Measurements from ENCODE around the gene ERC1. TPM values are rescaled to one million over a fixed set of nuclear protein-coding genes. Genes with fewer than 3 reads are reported as not detected.
"Not testable (repeated sequence)": the region's sequence is repeated elsewhere in the genome, so short reads cannot be mapped to it uniquely, and the experiment has no call there.

Gene ERC1
- total RNA-seq, 1 donor from 2014 or later = 43.0 TPM

DNA sequence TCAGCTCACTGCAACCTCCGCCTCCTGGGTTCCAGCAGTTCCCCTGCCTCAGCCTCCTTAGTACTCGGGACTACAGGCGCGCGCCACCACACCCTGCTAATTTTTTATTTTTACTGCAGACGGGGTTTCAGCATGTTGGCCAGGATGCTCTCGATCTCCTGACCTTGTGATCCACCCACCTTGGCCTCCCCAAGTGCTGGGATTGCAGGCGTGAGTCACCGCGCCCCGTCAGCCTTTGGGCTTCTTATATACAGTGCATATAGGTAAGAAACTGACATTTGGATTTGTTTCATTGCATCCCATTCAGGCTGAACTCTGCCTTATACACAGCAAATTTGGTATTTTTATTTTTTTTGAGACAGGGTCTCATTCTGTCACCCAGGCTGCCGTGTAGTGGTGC is 176.8 kb downstream of the ERC1 start:
- DNase-seq (no peak), ATAC-seq (no peak)
- intact Hi-C loops (cut with micrococcal nuclease) = no loop called here

DNA sequence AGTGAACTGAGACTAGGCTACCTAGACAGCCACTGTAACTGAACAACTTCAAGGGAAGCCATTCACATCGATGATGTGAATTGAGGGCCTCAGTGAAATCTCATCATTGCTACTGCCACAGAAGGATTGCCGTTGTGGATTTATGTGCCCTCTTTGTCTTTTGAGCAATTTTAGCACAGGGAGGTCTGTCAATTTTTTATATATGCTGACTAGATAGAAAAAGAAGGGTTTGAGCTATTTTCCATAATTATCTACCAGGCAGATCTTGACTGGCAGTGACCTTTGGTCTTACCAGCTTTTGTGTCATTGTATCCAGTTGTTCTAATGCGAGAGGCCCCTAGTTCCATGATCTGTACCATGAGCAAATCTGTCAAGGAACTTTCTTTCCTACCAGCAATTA is 179.4 kb downstream of the ERC1 start:
- intact Hi-C loops (cut with micrococcal nuclease) = no loop called here
- no peak for DNase-seq
- ATAC-seq = no peak

DNA sequence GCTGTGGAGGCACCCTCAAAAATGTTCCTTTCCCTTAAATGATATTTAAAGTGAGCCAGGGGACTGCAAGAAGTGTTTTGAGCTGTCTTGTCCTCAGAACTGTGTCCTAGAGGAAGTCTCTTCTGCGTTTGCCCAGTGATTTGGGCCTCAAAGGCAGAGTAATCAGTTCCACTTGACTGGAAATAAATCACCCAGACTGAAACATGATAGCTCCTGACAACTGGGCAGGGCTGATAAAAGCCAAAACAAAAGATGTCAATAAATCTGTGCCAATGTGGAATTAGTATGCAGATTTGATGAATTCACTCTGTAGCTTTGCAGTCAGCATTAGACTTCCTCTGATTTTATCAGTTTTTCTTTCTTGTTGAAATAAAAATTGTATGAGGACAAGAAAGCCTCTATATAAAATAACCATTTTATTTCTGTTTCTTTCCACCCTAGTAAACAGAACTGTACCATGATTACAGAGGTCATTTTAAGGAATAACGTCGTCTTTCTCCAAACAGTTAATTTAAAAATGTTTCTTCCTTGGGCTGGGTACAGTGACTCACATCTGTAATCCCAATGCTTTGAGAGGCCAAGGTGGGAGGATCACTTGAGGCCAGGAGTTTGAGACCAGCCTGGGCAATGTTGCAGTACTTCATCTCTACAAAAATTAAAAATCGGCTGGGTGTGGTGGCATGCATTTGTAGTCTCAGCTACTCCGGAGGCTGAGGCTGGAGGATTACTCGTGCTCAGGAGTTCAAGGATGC is 180.8 kb downstream of the ERC1 start:
- intact Hi-C loops (cut with micrococcal nuclease) = no loop called here
- peak; percentile 45 for ATAC-seq
- no peak for DNase-seq

DNA sequence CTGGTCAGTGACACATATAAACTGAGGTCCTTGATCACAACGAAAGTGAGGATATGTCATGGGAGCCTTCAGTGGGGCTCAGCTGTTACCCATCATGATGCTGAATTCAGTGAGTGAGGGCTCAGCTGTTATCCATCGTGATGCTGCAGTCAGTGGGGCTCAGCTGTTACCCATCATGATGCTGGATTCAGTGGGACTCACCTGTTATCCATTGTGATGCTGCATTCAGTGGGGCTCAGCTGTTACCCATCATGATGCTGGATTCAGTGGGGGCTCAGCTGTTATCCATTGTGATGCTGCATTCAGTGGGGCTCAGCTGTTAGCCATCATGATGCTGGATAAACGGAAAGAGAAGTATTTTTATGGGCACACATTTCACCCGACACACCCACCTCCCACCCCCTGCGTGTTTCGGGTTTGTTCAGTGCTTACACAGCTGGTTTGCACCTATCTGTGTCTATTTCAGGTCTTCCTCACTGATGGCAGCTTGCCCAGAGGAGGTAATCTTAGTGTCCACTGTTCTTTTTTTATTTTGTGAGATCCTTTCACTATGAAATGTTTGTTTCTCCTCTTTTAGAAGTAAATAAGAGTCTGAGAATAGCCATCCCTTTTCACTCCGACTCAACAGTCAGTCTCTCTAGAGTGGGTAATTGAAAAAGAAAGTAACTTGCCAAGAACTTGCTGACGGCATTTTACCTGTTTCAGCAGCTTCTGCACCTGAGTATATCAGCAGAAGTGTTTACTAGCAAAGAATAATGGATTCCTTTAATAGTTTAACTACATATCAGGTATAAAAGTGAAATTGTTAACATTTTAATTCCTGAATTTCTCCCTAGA is 183.0 kb downstream of the ERC1 start:
- DNase-seq (no peak), ATAC-seq (no peak)
- intact Hi-C loops (cut with micrococcal nuclease) = no loop called here

DNA sequence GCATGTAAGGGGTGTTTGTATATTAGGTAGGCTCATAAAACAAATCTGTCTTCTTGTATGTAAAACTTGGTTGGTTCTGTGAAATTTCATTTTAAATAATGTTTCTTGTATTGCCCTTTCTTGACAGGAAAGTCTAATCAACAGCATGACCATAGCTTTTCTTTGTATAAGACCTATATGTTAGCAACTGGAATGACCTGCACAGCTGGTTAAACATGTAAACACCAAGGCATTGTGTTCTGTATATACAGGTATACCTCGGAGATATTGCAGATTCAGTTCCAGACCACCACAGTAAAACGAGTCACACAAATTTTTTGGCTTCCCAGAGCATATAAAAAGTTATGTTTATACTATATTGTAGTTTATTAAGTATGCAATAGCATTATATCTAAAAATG is 183.6 kb downstream of the ERC1 start:
- ATAC-seq (no peak), DNase-seq (no peak)
- intact Hi-C loops (cut with micrococcal nuclease) = no loop called here

DNA sequence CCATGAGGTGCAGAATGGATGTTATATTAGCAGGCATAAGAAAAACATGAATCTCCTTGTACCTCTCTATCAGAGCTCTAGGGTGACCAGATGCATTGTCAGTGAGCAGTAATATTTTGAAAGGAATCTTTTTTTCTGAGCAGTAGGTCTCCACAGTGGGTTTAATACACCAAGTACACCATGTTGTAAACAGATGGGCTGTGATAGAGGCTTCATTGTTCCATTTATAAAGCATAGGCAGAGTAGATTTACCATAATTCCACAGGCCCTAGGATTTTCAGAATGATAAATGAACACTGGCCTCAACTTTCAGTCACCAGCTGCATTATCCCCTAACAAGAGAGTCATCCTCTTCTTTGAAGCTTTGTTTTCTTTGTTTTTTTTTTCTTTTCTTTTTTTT is 185.2 kb downstream of the ERC1 start:
- intact Hi-C loops (cut with micrococcal nuclease) = no loop called here
- DNase-seq = no peak
- ATAC-seq = no peak

DNA sequence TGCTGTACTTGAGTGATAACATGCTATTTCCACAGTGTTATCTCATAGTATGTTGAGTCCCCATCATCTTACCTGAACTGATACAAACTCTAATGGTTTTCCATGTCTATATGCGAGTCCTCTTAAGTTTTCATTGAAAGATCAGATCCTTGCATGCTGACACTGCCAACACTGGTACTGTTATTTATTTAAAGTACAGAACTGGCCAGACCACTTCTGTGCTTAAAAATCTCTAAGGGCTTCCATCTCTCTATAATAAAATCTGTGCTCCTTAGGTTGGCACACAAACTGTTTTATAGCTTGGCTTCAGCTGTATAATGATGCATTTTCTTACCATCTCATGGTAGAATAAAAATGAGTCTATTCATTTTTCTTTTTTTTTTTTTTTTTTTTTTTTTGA is 188.1 kb downstream of the ERC1 start:
- ATAC-seq (no peak), DNase-seq (no peak)
- intact Hi-C loops (cut with micrococcal nuclease) = no loop called here

DNA sequence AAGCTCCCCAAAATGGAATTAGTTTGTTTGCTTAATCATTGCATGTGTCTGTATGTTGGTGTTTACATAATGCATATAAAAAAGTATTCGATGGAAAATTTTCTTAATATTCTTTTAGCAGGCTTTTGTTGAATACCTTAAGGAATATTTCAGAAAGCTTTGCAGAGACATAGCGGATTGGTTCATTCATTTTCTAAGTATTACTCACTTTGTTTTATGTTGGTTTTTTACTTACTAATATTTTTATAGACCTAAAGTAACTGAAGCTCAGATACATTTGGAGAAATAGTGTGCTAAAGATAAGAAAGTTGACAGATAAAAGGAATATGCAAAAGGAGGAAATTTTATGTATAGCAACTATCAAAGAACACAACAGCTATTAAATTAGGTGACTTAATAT is 191.0 kb downstream of the ERC1 start:
- ATAC-seq = no peak
- no peak for DNase-seq
- intact Hi-C loops (cut with micrococcal nuclease) = no loop called here

DNA sequence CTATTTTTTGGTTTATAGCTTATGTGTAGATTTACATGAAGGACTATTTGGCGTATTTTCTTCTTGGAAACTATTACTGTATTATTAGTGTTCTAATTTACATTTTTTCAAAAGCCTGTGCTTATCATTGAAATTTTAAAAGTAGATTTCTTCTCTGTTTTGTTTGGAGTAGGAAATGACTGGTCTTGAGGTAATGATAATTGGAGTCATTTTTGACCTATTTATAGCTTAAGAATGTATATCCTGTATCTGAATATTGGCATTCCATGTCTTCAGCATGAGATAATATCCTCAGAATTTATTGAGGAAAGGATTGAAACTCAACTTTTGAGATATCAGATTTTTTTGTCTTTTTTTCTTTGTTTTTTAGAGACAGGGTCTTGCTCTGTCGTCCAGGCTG is 193.4 kb downstream of the ERC1 start:
- no peak for DNase-seq
- intact Hi-C loops (cut with micrococcal nuclease) = no loop called here
- no peak for ATAC-seq

DNA sequence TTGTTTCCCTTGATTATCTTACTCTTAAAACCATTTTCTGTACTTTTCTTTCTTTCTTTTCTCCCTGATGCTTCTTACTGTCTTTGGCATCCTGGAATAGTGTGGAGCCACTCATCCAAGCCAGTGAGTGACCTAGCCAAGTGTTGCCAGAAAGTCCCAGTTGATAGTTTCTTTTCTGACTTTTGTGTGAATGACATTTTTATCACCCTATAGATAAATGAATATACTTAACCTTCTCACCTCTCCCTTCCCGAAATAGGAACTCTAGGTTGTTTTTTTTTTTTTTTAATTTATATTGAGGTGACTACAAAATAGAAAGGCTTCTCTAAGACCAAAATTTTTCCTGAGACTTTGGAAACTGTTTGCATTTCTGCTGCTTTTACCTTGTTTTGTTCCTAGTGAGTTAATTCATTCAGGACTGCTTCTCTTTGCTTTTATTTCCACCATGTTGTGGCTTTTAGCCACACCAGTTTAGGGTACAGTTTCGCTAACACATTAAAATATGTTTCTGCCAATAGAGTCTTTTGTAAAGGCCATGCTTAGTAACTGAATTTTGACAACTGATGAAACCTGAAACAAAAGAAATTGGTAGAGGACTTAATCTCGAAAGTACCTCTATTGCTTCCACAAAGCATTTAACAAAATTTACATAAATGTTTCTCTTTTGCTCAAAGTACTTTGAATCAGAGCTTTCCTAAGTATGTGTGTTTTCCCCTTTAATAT is 194.6 kb downstream of the ERC1 start:
- intact Hi-C loops (cut with micrococcal nuclease) = no loop called here
- no peak for ATAC-seq
- no peak for DNase-seq

DNA sequence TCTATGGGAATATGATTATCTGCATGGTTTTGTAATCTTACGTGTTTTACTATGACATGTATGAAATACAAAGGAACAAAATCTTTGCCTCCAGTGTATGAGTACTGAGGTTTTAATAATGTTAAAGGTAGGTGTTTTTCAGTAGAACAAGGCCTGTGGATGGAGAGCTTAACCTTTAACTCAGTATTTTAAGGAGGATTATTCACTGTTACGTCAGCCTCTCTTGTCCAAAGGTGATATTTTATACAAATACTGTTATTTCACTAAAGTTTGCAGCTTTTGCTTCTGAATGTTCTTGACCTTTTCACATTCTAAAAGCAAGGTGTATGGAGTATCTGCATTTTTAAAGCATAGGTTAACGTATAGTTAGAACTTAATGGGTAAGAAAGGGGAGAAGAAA is 195.3 kb downstream of the ERC1 start:
- intact Hi-C loops (cut with micrococcal nuclease) = no loop called here

DNA sequence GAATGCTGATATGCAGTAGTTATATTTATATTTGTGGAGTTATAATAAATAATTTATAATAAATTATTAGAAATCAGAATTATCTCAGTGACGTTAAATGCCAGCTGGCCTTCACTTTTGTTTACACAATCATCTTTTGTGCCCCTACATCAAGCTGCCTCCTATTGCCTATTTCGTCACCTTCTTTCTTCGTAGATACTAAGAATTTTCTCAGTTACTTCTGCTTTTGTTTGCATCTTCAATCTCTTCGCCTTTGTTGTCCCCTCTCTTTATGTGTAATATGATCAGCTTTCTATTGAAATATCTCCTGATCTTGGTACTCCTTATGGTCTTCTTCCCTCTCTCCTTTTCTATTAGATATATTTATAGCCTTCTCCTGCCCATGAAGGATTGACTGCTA is 197.0 kb downstream of the ERC1 start:
- DNase-seq (no peak), ATAC-seq (no peak)
- intact Hi-C loops (cut with micrococcal nuclease) = no loop called here

More for the DNA sequence above, 195.3 kb downstream of the ERC1 start:
- DNase-seq (no peak), ATAC-seq (no peak)

DNA sequence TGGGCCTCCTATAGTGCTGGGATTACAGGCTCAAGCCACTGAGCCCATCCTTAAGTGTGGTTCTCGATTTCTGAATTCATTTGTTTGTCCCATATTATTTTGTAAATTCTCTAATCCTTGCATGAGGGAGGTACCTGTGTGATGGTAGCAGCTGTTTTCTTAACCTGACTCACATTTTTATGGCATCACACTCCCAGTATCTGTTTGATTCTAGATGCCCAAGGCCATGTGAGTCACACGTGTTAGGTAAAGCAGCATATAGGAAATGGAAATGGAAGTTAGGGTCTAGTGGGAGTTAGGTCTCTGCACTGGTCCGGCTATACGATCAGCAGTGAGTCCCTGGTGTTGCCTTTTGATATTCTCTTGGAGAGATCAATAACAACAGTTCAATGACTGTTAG is 198.1 kb downstream of the ERC1 start:
- ATAC-seq = no peak
- intact Hi-C loops (cut with micrococcal nuclease) = no loop called here
- DNase-seq = no peak

DNA sequence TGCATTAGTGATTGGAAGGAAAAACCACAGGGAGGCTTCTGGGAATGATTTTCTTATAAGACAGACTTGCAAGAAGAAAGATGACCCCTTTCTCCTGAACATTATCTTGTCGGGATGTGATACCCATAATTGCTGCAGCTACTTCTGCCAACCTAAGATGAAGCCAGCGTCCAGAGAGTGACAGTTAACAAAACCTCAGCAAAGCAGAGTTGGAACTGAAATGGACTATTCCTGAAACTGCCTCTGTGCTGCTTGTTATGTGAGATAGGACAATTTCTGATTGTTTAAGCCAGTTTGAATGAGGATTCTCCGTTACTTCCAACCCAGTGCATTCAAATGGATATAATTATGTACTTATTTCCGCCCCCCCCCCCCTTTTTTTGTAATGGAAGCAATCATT is 204.5 kb downstream of the ERC1 start:
- no peak for ATAC-seq
- no peak for DNase-seq
- intact Hi-C loops (cut with micrococcal nuclease) = no loop called here

DNA sequence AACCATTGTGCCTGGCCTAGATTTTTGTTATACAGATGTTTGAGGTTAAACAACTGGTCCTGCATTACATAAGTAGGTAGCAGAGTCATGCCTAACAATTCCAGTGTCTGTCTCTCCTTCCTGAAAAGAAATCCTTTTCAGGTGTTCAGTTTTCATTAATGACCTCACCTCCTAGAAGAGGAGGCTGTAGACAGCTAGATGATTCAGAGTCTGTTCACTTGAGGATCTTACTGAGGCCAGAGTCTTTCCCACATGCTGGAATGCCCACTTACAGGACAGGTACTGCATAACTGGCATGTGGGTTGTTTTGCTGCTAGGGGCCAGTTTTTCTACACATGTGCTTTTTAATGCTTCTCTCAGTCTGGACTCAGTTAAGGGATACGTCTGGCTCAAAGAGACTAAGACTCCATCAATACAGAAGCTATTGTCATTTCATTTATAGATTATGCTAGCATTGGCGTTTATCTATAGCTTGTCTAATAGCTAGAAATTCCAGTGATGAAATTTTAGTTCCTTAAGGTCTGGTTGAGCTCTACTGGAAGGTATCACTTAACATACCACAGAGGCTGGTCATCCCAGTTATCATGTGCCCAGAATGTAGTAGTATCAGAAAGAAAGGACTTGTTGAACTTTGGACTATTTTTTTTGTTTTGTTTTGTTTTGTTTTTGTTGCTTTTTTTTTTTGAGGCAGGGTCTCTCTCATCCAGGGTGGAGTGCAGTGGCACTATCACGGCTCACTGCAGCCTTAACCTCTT is 206.4 kb downstream of the ERC1 start:
- DNase-seq (no peak), ATAC-seq (no peak)
- intact Hi-C loops (cut with micrococcal nuclease) = no loop called here

DNA sequence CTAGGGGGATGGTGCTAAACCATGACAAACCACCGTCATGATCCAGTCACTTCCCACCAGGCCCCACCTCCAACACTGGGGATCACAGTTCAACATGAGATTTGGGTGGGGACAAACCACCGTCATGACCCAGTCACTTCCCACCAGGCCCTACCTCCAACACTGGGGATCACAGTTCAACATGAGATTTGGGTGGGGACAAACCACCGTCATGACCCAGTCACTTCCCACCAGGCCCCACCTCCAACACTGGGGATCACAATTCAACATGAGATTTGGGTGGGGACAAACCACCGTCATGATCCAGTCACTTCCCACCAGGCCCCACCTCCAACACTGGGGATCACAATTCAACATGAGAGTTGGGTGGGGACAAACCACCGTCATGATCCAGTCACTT is 207.8 kb downstream of the ERC1 start:
- intact Hi-C loops (cut with micrococcal nuclease); ATAC-seq; DNase-seq: not testable (repeated sequence)

DNA sequence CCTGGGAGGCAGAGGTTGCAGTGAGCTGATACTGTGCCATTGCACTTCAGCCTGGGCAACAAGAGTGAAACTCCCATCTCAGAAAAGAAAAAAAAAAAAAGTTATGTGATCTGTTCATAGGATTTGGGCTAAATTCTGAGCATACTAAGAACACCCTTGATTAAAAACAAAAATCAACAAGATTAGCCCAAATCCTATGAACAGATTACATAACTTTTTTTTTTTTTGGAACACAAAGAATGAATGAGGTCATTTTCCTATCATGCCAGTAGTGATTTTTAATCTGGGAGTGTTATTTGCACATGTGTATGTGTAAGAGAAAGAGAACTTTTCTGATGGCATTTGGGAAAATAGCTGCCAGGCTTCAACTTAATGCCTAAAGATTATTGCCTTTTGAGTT is 208.7 kb downstream of the ERC1 start:
- DNase-seq = no peak
- intact Hi-C loops (cut with micrococcal nuclease) = no loop called here
- peak; percentile 28 for ATAC-seq

DNA sequence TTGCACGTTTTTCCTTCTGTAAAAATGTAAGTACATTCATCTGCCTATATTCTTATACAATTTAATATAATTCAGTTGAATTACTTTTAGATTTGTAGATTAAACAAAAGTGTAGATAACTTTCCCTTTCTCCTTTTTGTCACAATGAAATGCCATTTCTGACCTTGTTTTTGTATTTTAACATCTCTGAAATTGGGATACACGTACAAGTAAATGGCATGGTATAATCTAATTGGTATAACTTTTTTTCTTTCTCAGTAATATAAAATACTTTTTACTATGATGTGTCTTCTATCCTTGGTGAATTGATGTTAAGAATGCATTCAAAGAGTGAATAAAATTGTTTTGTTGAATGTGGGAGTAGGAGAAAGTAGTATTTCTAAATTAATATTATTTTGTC is 210.0 kb downstream of the ERC1 start:
- intact Hi-C loops (cut with micrococcal nuclease) = no loop called here
- DNase-seq = no peak

DNA sequence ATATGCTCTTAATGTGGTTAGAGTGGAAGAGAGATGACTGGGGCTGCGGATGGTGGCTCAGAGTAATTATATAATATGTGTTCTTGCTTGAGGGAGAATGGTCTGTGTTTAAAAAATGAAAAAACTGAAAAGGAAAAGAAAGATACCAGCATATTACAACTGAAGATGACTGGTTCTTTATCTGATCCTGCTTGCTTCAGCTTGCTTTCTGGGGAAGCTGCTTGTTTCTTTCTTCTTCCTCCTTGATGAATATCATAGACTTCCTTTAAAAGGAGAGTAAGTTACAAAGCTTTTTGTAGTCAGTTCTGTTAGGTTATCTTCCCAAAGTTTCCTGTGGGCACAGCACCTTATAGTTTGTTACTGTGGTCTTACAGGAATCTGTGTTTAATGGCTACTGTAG is 210.9 kb downstream of the ERC1 start:
- ATAC-seq = no peak
- DNase-seq = no peak
- intact Hi-C loops (cut with micrococcal nuclease) = no loop called here

More for the DNA sequence above, 210.0 kb downstream of the ERC1 start:
- no peak for ATAC-seq

DNA sequence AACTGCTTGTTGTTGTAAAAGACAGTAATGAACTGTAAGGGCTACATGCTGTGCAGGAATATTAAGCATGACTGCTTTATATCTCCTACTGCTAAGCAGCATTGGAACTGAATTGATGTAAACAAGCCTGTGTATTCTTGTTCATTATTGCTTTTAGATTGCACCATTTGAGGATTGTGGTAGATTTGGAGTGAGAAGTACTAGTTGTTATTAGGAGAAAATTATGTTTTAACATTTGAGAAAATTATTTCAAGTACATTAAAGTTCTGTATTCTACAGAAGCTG is 212.7 kb downstream of the ERC1 start:
- peak; percentile 59 for ATAC-seq
- DNase-seq = no peak
- intact Hi-C loops (cut with micrococcal nuclease) = no loop called here
